WERI-Rb-1 (cell line): ENCODE data around the gene TMPRSS9.

Experiments used
- DNase-seq: peaks from one replicate; pipeline ENCODE4 v3.0.0-alpha.2; 2020
- H3K27ac ChIP-seq: fragments of 250-450 bp; sonication (Bioruptor Pico); 2 replicates; pipeline ENCODE4 v1.5.1; 2020; ENCODE audit warnings: mild to moderate bottlenecking, moderate library complexity
- H3K27me3 ChIP-seq: fragments of 250-450 bp; sonication (Bioruptor Pico); 2 replicates; pipeline ENCODE4 v1.5.1; 2021; ENCODE audit warnings: mild to moderate bottlenecking, low read depth, moderate library complexity; ENCODE audit not compliant: insufficient read depth, severe bottlenecking
- H3K36me3 ChIP-seq: fragments of 250-450 bp; sonication (Bioruptor Pico); 2 replicates; pipeline ENCODE4 v1.5.1; 2020; ENCODE audit warnings: mild to moderate bottlenecking, moderate library complexity
- H3K4me3 ChIP-seq: 2 replicates; pipeline ENCODE4 v1.5.1; 2011; ENCODE audit warnings: low read depth, mild to moderate bottlenecking, control low read depth, low read length
- H3K9me3 ChIP-seq: fragments of 250-450 bp; sonication (Bioruptor Pico); 2 replicates; pipeline ENCODE4 v1.5.1; 2021; ENCODE audit warnings: mild to moderate bottlenecking, moderate library complexity; ENCODE audit not compliant: severe bottlenecking
- CTCF ChIP-seq: IDR thresholded peaks from 2 replicates; pipeline ENCODE4 v1.5.1; 2011; ENCODE audit warnings: low read depth, mild to moderate bottlenecking, control low read depth, inconsistent platforms, low read length

Gene TMPRSS9

DNA sequence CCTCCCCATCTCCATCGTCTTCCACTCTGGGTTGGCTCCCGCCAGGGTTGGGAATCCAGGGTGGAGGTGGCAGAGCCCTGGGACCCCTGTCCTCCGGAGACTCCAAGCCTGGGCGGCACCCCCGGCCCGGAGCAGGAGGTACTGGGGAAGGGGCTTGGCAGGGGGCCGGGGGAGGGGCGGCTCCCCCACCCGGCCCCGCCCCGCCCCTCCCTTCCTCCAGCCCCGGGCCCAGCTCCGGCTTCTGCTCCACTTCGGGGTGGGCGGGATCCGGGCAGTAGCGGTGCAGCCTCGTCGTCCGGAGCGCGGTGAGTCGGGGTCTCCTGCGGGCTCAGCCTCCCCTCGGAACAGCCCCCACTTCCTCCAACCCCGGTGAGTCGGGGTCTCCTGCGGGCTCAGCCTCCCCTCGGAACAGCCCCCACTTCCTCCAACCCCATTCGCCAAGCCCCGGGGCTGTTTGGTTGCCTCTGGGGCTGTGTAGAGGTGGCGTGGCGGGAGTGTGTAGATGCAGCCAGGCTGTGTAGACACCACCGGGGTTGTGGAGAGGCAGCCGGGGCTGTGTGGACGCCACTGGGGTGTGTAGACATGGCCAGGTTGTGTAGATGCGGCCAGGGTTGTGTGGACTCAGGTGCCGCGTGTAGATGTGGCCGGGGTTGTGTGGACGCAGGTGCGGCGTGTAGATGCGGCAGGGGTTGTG lies at the start of gene TMPRSS9:
TSS of gene TMPRSS9 (plus strand) at position 274 of the 694 bp plus-strand sequence. CDS start 29,521 bp downstream, outside the sequence.
- DNase-seq, result no peak
- TF ChIP-seq CTCF, result no peak
- Histone ChIP-seq H3K27me3 (no peaks in the 10 kb centered on the region), H3K36me3 (no peaks in the 10 kb centered on the region), H3K27ac (no peak within 1 kb of the TSS), H3K9me3 (no peaks in the 10 kb centered on the region), H3K4me3 (no peak within 1 kb of the TSS)

DNA sequence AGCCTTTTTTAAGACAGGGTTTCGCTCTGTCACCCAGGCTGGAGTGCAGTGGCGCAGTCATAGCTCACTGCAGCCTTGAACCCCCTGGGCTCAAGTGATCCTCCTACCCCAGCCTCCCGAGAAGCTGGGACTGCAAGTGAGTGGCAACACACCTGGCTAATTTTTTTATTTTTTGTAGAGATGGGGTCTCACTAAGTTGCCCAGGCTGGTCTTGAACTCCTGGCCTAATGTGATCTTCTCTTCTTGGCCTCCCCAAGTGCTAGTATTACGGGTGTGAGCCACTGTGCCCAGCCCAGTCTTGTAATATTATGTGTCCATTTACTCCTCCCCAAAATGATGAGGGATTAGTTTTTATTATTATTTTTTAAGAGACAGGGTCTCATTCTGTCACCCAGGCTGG lies 49.0 kb upstream of the TMPRSS9 start:
- Histone ChIP-seq H3K4me3 (no peak overlapping the region), H3K27me3 (no peaks in the 10 kb centered on the region)
- no peak for TF ChIP-seq CTCF

DNA sequence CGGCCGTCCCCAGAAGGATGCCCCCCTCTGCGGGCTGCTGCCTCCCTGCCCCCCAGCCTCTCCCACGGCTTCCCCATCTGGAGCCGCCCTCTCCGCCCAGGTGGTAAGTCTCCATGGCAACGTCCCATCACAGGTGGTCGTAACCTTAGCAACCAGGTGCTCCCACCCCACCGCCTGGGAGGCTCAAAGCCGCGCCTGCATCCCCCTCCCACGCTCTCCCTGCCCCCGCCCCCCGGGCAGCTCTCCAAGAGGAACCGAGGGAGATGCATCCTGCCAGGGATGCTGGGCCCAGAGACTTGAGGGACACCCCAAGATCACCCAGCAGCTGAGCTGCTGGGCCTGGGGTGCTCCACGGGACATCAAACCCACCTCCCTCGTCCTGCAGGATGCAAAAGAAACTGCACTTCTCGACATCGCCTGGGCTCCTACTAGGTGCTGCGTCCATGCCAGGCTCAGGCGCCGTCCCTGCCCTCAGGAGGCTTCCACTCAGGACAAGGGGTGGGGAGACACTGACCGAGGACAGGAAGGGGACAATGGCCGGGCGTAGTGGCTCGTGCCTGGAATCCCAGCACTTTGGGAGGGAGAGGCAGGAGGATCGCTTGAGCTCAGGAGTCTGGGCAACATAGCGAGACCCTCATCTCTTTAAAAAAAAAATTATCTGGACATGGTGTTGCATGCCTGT lies 47.1 kb upstream of the TMPRSS9 start:
- H3K36me3 ChIP-seq, result no peaks in the 10 kb centered on the region
- H3K27ac ChIP-seq, result no peak overlapping the region
- peaks cover 9% of the 10 kb centered on the region for H3K9me3 ChIP-seq
- DNase-seq, result no peak
- no peak for TF ChIP-seq CTCF
- no peaks in the 10 kb centered on the region for H3K27me3 ChIP-seq
- H3K4me3 ChIP-seq, result no peak overlapping the region

More for the DNA sequence above, 49.0 kb upstream of the TMPRSS9 start:
- Histone ChIP-seq H3K36me3 (no peaks in the 10 kb centered on the region), H3K27ac (no peak overlapping the region), H3K9me3 (peaks cover 9% of the 10 kb centered on the region)
- DNase-seq, result no peak

DNA sequence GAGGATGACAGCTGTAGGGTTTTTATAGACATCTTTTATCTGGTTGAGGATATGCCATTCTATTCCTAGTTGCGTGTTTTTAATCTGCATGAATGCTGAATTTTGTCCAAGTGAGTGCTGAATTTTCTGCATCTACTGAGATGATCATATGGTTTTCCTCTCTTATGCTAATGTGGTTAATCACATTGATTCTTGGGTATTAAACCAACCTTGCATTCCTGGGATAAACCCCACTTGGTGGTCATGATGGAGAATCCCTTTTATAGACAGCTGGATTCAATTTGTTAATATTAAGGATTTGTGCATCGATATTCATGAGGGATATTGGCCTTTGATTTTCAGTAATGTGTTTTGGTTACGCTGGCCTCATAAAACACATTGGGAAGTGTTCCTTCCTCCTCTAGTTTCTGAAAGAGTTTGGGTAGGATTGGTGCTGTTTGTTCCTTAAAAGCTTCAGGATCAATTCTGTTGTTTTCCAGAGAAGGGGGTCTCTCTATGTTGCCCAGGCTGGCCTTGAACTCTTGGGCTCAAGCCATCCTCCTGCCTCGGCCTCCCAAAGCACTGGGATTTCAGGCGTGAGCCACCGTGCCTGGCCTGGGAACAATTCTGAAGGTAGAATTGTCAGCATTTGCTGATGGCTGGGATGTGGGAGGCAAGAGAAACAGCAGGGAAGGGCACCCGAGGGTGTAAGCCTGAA lies 44.8 kb upstream of the TMPRSS9 start:
- Histone ChIP-seq H3K27me3 (no peaks in the 10 kb centered on the region), H3K9me3 (peaks cover 9% of the 10 kb centered on the region), H3K27ac (no peak overlapping the region), H3K4me3 (no peak overlapping the region), H3K36me3 (no peaks in the 10 kb centered on the region)
- no peak for TF ChIP-seq CTCF
- DNase-seq, result no peak

DNA sequence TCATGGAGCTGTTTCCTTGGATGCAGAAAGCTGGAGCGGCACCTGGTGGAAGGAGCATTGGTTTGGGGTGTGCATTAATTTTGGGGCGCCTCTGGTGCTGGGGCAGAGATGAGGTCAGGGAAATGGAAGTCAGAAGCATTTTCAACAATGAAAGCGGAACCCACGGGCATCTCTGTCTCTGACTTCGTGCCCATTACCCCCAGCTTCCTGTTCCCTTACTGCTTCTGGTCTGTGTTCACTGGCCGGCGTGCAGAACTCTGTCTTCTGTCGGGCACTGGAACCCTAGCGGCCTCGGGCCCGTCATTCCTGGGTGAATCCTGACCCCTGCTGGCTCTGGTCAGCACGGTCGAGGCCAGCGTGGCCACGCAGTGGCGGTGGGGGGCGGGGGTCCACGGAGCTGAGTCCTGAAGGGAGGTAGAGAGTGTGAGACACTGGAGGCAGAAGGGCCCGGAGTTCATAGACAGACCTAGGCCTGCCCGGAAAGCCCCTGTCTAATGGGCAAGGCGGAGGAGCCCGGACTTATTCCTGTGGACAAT lies 44.2 kb upstream of the TMPRSS9 start:
- H3K36me3 ChIP-seq, result no peaks in the 10 kb centered on the region
- H3K4me3 ChIP-seq, result peak overlapping the region; percentile 26
- no peaks in the 10 kb centered on the region for H3K27me3 ChIP-seq
- peak; percentile 86 for DNase-seq
- H3K27ac ChIP-seq, result peak overlapping the region; percentile 52
- TF ChIP-seq CTCF, result peak; percentile 89
- peaks cover 9% of the 10 kb centered on the region for H3K9me3 ChIP-seq
